ENCODE results near the gene LTK.

The LTK gene

GRCh38 chr15:41498657-41499056, 15.0 kb downstream of the LTK start:
- no peak for DNase-seq (ENCODE audit: low read depth)

- no peak for DNase-seq (ENCODE audit: low read depth)
These were observed 17.7 kb downstream of the LTK start for GRCh38 chr15:41495736-41496599.

- DNase-seq (ENCODE audit: low read depth): no peak
These were observed 18.5 kb downstream of the LTK start for GRCh38 chr15:41494922-41495735.

GRCh38 chr15:41494190-41494921, 19.3 kb downstream of the LTK start:
- DNase-seq (ENCODE audit: low read depth): no peak

- DNase-seq (ENCODE audit: low read depth): no peak
These were observed 19.8 kb downstream of the LTK start for GRCh38 chr15:41493902-41494189.

- DNase-seq (ENCODE audit: low read depth): peak; percentile 68
These were observed 20.3 kb downstream of the LTK start, which contains the start of gene ITPKA for GRCh38 chr15:41493205-41493901. Gene ITPKA (plus strand): TSS chr15:41493874. CDS start chr15:41493928, 54 bp downstream.

GRCh38 chr15:41492597-41493204, 20.9 kb downstream of the LTK start:
- no peak for DNase-seq (ENCODE audit: low read depth)

- no peak for DNase-seq (ENCODE audit: low read depth)
These were observed 21.7 kb downstream of the LTK start for GRCh38 chr15:41491889-41492288.

- peak; percentile 95 for DNase-seq (ENCODE audit: low read depth)
These were observed 23.3 kb downstream of the LTK start for GRCh38 chr15:41490355-41490754.

- DNase-seq (ENCODE audit: low read depth): no peak
These were observed 24.0 kb downstream of the LTK start for GRCh38 chr15:41489641-41490040.

GRCh38 chr15:41487802-41488201, 25.8 kb downstream of the LTK start:
- DNase-seq (ENCODE audit: low read depth): no peak

GRCh38 chr15:41487381-41487780, 26.2 kb downstream of the LTK start:
- DNase-seq (ENCODE audit: low read depth): no peak

GRCh38 chr15:41486286-41486685, 27.3 kb downstream of the LTK start:
- DNase-seq (ENCODE audit: low read depth): no peak

GRCh38 chr15:41484937-41485625, 28.5 kb downstream of the LTK start:
- no peak for DNase-seq (ENCODE audit: low read depth)

GRCh38 chr15:41483519-41483918, 30.1 kb downstream of the LTK start:
- DNase-seq (ENCODE audit: low read depth): no peak

- no peak for DNase-seq (ENCODE audit: low read depth)
These were observed 30.5 kb downstream of the LTK start for GRCh38 chr15:41483115-41483514.

- no peak for DNase-seq (ENCODE audit: low read depth)
These were observed 31.3 kb downstream of the LTK start for GRCh38 chr15:41482110-41482877.

- no peak for DNase-seq (ENCODE audit: low read depth)
These were observed 33.1 kb downstream of the LTK start for GRCh38 chr15:41480396-41481140.

- DNase-seq (ENCODE audit: low read depth): no peak
These were observed 37.1 kb downstream of the LTK start for GRCh38 chr15:41476416-41477048.

Data from HS-5 (cell line).